HG02642 (cell line): ENCODE data around the gene HIRA.
"Not testable (repeated sequence)": the region's sequence is repeated elsewhere in the genome, so short reads cannot be mapped to it uniquely, and the experiment has no call there.

ENCODE experiments used
- ATAC-seq: cut with Tn5 transposase; IDR thresholded peaks from one replicate; pipeline ENCODE4 v1.9.1; 2021; ENCODE audit warnings: mild to moderate bottlenecking; ENCODE audit not compliant: unreplicated experiment, poor library complexity

The HIRA gene

GRCh38 chr22:19445279-19445982 lies 13.9 kb upstream of the HIRA start:
- ATAC-seq, result not testable (repeated sequence)

DNA sequence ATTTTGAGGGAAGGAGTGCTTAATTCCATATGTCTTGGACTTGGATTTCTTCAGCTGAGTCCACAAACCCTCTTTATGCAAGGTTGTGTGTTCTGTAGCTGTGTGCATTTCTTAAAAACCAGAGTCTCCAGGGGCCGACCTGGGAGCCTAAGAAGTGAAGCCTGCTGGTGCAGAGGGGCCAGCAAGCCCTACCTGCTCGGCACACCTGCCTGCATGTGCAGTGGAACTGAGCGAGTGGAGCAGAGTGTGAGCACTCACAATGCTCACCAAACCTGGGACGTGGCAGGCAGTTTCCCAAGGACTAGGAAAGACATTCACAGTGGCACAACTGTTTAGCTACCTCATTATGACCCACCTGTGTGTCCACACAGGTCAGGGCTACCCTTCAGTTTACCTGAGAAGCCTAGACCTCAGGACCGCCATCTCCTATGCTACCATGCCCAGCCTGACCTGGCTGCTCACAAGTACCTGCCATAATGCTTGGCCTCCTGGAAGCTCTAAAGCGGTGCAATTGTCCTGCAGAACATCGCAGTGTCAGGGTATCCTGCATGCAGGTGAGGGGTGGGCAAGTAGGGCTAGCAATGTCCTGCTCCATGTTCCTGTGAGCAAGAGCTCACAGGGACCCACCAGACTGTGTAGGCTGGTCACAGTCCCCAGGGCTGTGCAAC lies 12.1 kb upstream of the HIRA start:
- ATAC-seq, result no peak

- no peak for ATAC-seq
Observed at GRCh38 chr22:19442166-19442565, 10.6 kb upstream of the HIRA start.

- ATAC-seq, result no peak
Observed at GRCh38 chr22:19440411-19441195, 9.1 kb upstream of the HIRA start.

DNA sequence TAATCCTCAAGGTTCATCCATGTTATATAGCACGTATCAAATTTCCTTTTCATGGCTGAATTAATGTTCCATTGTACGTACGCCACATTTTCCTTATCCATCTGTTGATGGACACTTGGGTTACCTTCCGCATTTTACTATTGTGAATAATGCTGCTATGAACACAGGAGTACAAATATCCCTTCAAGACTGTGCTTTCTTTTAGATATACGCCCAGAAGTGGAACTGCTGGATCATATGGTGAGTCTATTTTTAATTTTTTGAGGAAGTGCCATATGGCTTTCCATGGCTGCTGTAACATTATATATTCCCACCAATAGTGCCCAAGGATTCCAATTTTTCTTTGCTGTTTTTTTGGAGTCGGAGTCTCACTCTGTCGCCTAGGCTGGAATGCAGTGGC lies 6.8 kb upstream of the HIRA start:
- ATAC-seq, result no peak

- not testable (repeated sequence) for ATAC-seq
Observed at GRCh38 chr22:19436444-19437161, 5.1 kb upstream of the HIRA start.

- no peak for ATAC-seq
Observed at GRCh38 chr22:19434829-19435580, 3.5 kb upstream of the HIRA start.

- no peak for ATAC-seq
Observed at GRCh38 chr22:19434401-19434800, 2.9 kb upstream of the HIRA start.

GRCh38 chr22:19432133-19432851 lies 759 bp upstream of the HIRA start, which contains the start of gene MRPL40:
Gene MRPL40, plus strand, starts transcription at chr22:19432545. Its CDS starts 10 bp downstream, at chr22:19432555.
- peak; percentile 80 for ATAC-seq

GRCh38 chr22:19430890-19431541 lies 517 bp downstream of the HIRA start:
- peak; percentile 10 for ATAC-seq

GRCh38 chr22:19429950-19430889 lies 1.3 kb downstream of the HIRA start:
- ATAC-seq, result no peak

GRCh38 chr22:19424186-19424500 lies 7.4 kb downstream of the HIRA start:
- ATAC-seq, result no peak

GRCh38 chr22:19422440-19423301 lies 8.9 kb downstream of the HIRA start:
- ATAC-seq, result no peak

DNA sequence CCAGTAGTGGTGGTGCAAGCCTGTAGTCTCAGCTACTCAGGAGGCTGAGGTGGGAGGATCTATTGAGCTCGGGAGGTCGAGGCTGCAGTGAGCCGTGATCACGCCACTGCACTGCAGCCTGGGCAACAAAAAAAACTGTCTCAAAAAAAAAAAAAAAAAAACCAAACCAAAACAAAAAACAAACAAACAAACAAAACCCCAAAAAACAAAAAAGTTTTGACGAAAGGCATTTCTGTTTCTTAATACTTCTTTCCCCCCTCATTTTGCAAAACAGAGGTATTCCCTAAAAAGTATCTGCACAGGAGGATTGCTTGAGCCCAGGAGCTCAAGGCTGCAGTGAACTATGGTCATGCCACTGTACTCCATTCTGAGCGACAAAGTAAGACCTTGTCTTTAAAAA lies 11.2 kb downstream of the HIRA start:
- ATAC-seq, result no peak

GRCh38 chr22:19419464-19420178 lies 11.9 kb downstream of the HIRA start:
- no peak for ATAC-seq

DNA sequence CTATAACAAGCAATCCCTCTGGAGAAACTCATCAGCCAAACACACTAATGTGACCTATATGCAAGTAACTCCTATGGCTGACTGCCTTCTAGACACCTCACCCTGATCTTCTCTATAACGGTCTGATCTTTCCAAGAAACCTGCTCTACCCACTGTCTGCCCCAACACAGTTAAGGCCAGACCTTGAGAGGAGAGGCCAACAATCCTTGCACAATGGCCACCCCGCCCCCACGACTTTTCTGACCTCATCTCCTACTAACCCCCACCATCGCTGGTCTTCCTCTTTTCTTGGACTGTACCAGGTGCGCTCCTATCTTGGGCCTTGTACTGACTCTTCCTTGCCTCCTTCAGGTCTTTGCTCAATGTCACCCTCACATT lies 12.5 kb downstream of the HIRA start:
- ATAC-seq, result no peak
